Panc1 (cell line): Measurements from ENCODE around the gene PLK1.

Experiments
- CTCF ChIP-seq: fragments of 450-650 bp; IDR thresholded peaks from 2 replicates; pipeline ENCODE4 v1.5.1; 2017; ENCODE audit warnings: mild to moderate bottlenecking
- POLR2AphosphoS5 ChIP-seq: IDR thresholded peaks from 2 replicates; pipeline ENCODE4 v1.6.1; 2012; ENCODE audit warnings: mild to moderate bottlenecking, low read depth, low read length, moderate library complexity
- REST ChIP-seq, 2 experiments: IDR thresholded peaks; 2 replicates each; pipeline ENCODE4 v1.6.1; 2011 to 2012; ENCODE audit warnings: low read depth in 2 of 2, control low read depth in 1 of 2, low read length in 1 of 2, mild to moderate bottlenecking in 1 of 2, moderate library complexity in 1 of 2; ENCODE audit not compliant: insufficient read depth in 1 of 2

- TF ChIP-seq CTCF: no peak
- no peak for TF ChIP-seq REST (IDR thresholded peaks at IDR 0.05; ENCODE audit: insufficient read depth in 1 of 2, low read depth in 2 of 2, low read length in 1 of 2)
- TF ChIP-seq POLR2AphosphoS5: no peak
These were observed 21.4 kb downstream of the PLK1 start for GRCh38 chr16:23700093-23700492.
